OCI-LY1 (cell line): Measurements from ENCODE around the gene CLIC4.
A peak's percentile ranks its signal among the peaks of the same experiment; 100 is the strongest.
"Not testable (repeated sequence)": the region's sequence is repeated elsewhere in the genome, so short reads cannot be mapped to it uniquely, and the experiment has no call there.

Experiments
- H2AFZ ChIP-seq: fragments of 200-600 bp; sonication (generic), shearing (Covaris generic); 2 replicates; pipeline ENCODE4 v1.6.0; 2014; ENCODE audit warnings: antibody characterized with exemption, mild to moderate bottlenecking, low read length
- H3F3A ChIP-seq: fragments of 200-600 bp; sonication (generic), shearing (Covaris generic); 2 replicates; pipeline ENCODE4 v1.6.0; 2014; ENCODE audit warnings: mild to moderate bottlenecking, antibody characterized with exemption, low read length, moderate library complexity; ENCODE audit not compliant: insufficient read depth
- H3K27ac ChIP-seq: fragments of 200-600 bp; sonication (generic); 2 replicates; pipeline ENCODE4 v1.5.1; 2014; ENCODE audit warnings: low read length, mixed run types, mild to moderate bottlenecking, low read depth; ENCODE audit not compliant: poor library complexity, severe bottlenecking
- H3K27me3 ChIP-seq: fragments of 200-600 bp; sonication (generic); 2 replicates; pipeline ENCODE4 v1.6.0; 2014; ENCODE audit warnings: antibody characterized with exemption, mild to moderate bottlenecking, low read length, moderate library complexity; ENCODE audit not compliant: insufficient read depth
- H3K36me3 ChIP-seq: fragments of 200-600 bp; sonication (generic); 2 replicates; pipeline ENCODE4 v1.6.1; 2014; ENCODE audit warnings: mild to moderate bottlenecking, antibody characterized with exemption, low read length, moderate library complexity, mixed read lengths; ENCODE audit not compliant: insufficient read depth
- H3K4me1 ChIP-seq: fragments of 200-600 bp; sonication (generic); 2 replicates; pipeline ENCODE4 v1.5.1; 2014; ENCODE audit warnings: mild to moderate bottlenecking, low read length, moderate library complexity; ENCODE audit not compliant: insufficient read depth, severe bottlenecking
- H3K4me2 ChIP-seq: fragments of 200-600 bp; sonication (generic), shearing (Covaris generic); 2 replicates; pipeline ENCODE4 v1.6.1; 2014; ENCODE audit warnings: low read length
- H3K4me3 ChIP-seq: fragments of 200-600 bp; sonication (generic); 2 replicates; pipeline ENCODE4 v1.5.1; 2014; ENCODE audit warnings: low read length, low read depth, mild to moderate bottlenecking, mixed read lengths; ENCODE audit not compliant: poor library complexity, severe bottlenecking
- H3K79me2 ChIP-seq: fragments of 200-600 bp; shearing (Covaris generic); 2 replicates; pipeline ENCODE4 v1.6.1; 2016; ENCODE audit warnings: mixed run types, low read length, mixed read lengths; ENCODE audit not compliant: insufficient read depth
- H3K9ac ChIP-seq: fragments of 200-600 bp; sonication (generic), shearing (Covaris generic); 2 replicates; pipeline ENCODE4 v1.6.1; 2014; ENCODE audit warnings: mild to moderate bottlenecking, low read length, mixed read lengths
- H3K9me2 ChIP-seq: fragments of 200-600 bp; sonication (generic), shearing (Covaris generic); 2 replicates; pipeline ENCODE4 v1.6.1; 2014; ENCODE audit warnings: low read depth, mild to moderate bottlenecking, low read length, mixed read lengths
- H3K9me3 ChIP-seq: fragments of 200-600 bp; shearing (Covaris generic); 2 replicates; pipeline ENCODE4 v1.6.1; 2014; ENCODE audit warnings: low read length, mixed read lengths
- H4K20me1 ChIP-seq: fragments of 200-600 bp; sonication (generic), shearing (Covaris generic); 2 replicates; pipeline ENCODE4 v1.6.0; 2016; ENCODE audit warnings: mild to moderate bottlenecking, low read length; ENCODE audit not compliant: insufficient read depth
- CTCF ChIP-seq: fragments of 200-600 bp; sonication (generic), shearing (Covaris generic); IDR thresholded peaks from 2 replicates; pipeline ENCODE4 v1.5.1; 2017; ENCODE audit warnings: mild to moderate bottlenecking, antibody characterized with exemption, low read length, moderate library complexity, mixed read lengths
- EZH2 ChIP-seq: fragments of 200-600 bp; sonication (generic), shearing (Covaris generic); IDR thresholded peaks from 2 replicates; pipeline ENCODE4 v1.8.0; 2017; ENCODE audit warnings: borderline replicate concordance, mixed run types, mild to moderate bottlenecking, antibody characterized with exemption, low read length, moderate library complexity, mixed read lengths

CLIC4 gene

GRCh38 chr1:24744911-24745710 is at the start of gene CLIC4:
CLIC4 (plus strand) TSS chr1:24745447; CDS start chr1:24745554, 107 bp downstream.
- H3K4me1 ChIP-seq: peaks cover 55% of the 10 kb centered on the region
- peak within 1 kb of the TSS; percentile 98 for H3K9ac ChIP-seq
- no peaks in the 10 kb centered on the region for H3K9me2 ChIP-seq
- H2AFZ ChIP-seq: no peak within 1 kb of the TSS
- H3F3A ChIP-seq: 0 out of 2 replicates have a peak, but pooled peaks cover 17% of the 10 kb centered on the region
- H3K27ac ChIP-seq: peak within 1 kb of the TSS; percentile 98
- H3K27me3 ChIP-seq: no peaks in the 10 kb centered on the region
- peaks cover 26% of the 10 kb centered on the region for H3K79me2 ChIP-seq
- H4K20me1 ChIP-seq: no peaks in the 10 kb centered on the region
- H3K36me3 ChIP-seq: peaks cover 4% of the 10 kb centered on the region; the same call in 1 of the 2 replicates
- peak within 1 kb of the TSS; percentile 75 for H3K4me2 ChIP-seq
- no peaks in the 10 kb centered on the region for H3K9me3 ChIP-seq
- TF ChIP-seq EZH2 (no peak), CTCF (no peak; the same call in 1 of the 2 replicates)
- H3K4me3 ChIP-seq: peak within 1 kb of the TSS; percentile 85

DNA sequence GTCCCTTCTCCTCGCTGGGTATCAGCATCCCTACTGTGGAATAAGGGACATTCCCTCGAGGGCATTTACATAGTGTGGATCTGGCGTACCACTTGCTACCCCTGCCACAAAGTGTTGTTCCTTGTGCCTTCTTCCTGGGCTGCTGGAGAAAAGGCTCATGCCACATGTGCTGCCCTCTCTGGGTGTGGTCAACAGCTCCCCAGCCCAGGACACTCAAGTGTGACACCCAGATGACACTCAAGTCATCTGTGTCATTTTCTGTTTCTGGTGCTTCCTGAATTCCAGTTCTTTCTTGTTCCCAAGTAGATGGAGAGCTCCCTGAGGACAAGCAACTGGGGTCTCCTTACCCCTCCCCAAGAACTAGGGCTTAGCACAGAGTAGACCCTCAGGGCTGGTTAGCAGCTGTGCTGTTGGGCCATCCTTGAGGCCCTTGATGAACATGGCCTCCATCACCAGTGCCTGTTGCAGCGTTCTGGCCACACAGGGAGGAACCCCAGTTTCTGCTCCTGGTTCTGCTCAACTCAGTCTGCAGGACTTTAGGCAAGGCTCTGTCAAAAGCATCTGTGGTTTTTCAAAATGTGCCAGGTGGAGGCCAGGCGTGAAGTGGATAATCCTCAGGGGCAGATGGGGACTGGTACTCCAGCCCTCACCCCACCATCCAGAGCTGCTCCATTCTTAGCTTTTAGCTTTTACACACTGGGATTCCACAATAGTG is 49.0 kb upstream of the CLIC4 start:
- H3K27ac ChIP-seq: no peak overlapping the region
- H3K4me3 ChIP-seq: no peak overlapping the region
- H3K4me1 ChIP-seq: peaks cover 35% of the 10 kb centered on the region
- H3K36me3 ChIP-seq: no peaks in the 10 kb centered on the region
- no peaks in the 10 kb centered on the region for H3F3A ChIP-seq
- H4K20me1 ChIP-seq: no peaks in the 10 kb centered on the region
- no peaks in the 10 kb centered on the region for H3K79me2 ChIP-seq
- H2AFZ ChIP-seq: no peak overlapping the region
- no peaks in the 10 kb centered on the region for H3K9me3 ChIP-seq
- no peak for TF ChIP-seq CTCF
- TF ChIP-seq EZH2: no peak
- H3K27me3 ChIP-seq: 0 out of 2 replicates have a peak, but pooled peaks cover 4% of the 10 kb centered on the region
- H3K9ac ChIP-seq: no peak overlapping the region
- no peaks in the 10 kb centered on the region for H3K9me2 ChIP-seq
- no peak overlapping the region for H3K4me2 ChIP-seq

DNA sequence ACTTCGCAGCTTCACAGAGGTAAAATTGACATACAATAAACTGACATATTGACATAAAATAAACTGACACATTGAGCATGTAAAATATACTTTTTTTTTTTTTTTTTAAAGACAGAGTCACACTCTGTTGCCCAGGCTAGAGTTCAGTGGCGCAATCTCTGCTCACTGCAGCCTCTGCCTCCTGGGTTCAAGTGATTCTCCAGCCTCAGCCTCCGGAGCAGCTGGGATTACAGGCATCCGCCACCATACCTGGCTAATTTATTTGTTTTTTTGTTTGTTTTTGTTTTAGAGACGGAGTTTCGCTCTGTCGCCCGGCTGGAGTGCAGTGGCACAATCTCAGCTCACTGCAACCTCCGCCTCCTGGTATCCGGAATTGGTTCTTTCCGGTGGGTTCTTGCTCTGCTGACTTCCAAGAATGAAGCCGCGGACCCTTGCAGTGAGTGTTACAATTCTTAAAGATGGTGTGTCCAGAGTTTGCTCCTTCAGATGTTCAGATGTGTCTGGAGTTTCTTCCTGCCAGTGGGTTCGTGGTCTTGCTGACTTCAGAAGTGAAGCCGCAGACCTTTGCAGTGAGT is 48.4 kb upstream of the CLIC4 start:
- Histone ChIP-seq H3K27ac (no peak overlapping the region), H4K20me1 (no peaks in the 10 kb centered on the region), H3K9ac (no peak overlapping the region), H3K4me2 (no peak overlapping the region; the same call in 1 of the 2 replicates), H3K36me3 (no peaks in the 10 kb centered on the region), H3K9me2 (no peaks in the 10 kb centered on the region), H3K4me3 (no peak overlapping the region), H3K79me2 (no peaks in the 10 kb centered on the region), H3K4me1 (peaks cover 35% of the 10 kb centered on the region), H3K9me3 (no peaks in the 10 kb centered on the region), H2AFZ (no peak overlapping the region), H3K27me3 (0 out of 2 replicates have a peak, but pooled peaks cover 4% of the 10 kb centered on the region), H3F3A (no peaks in the 10 kb centered on the region)
- TF ChIP-seq CTCF: no peak
- TF ChIP-seq EZH2: no peak

DNA sequence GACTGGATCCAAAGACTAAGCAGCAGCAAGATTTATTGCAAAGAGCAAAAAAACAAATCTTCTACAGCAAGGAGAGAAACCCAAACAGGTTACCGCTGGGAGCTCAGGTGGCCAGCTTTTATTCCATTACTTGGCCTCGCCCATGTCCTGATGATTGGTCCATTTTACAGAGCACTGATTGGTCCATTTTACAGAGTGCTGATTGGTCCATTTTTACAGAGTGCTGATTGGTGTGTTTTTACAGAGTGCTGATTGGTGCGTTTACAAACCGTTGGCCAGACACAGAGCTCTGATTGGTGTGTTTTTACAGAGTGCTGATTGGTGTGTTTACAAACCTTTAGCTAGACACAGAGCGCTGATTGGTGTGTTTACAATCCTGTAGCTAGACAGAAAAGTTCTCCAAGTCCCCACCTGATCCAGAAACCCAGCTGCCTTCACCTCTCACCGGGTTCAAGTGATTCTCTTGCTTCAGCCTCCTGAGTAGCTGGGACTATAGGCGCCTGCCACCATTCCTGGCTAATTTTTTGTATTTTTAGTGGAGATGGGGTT is 47.7 kb upstream of the CLIC4 start:
- peaks cover 35% of the 10 kb centered on the region for H3K4me1 ChIP-seq
- not testable (repeated sequence) for H3K79me2 ChIP-seq, H3K4me3 ChIP-seq, H4K20me1 ChIP-seq, H3K9me2 ChIP-seq, H3F3A ChIP-seq, H3K27ac ChIP-seq, H3K9me3 ChIP-seq, H3K4me2 ChIP-seq, H2AFZ ChIP-seq, H3K36me3 ChIP-seq, H3K27me3 ChIP-seq, H3K9ac ChIP-seq
